MM.1S (cell line): ENCODE measurements around the gene DDX31.

ENCODE experiments used
- DNase-seq: peaks from one replicate; pipeline ENCODE4 v3.0.0-alpha.2; 2015
- H2AFZ ChIP-seq: fragments of 300-600 bp; sonication (generic); 2 replicates; pipeline ENCODE4 v1.6.0; 2016; ENCODE audit warnings: antibody characterized with exemption, low read length
- H3F3A ChIP-seq: fragments of 300-600 bp; sonication (generic); 2 replicates; pipeline ENCODE4 v1.6.1; 2016; ENCODE audit warnings: mild to moderate bottlenecking, antibody characterized with exemption, low read length, moderate library complexity, mixed read lengths; ENCODE audit not compliant: insufficient read depth
- H3K27ac ChIP-seq: fragments of 300-600 bp; sonication (generic); 2 replicates; pipeline ENCODE4 v1.5.1; 2016; ENCODE audit warnings: mild to moderate bottlenecking, low read length
- H3K27me3 ChIP-seq: fragments of 300-600 bp; sonication (generic); replicated peaks from 2 replicates; pipeline ENCODE4 v1.6.0; 2016; ENCODE audit warnings: low read length; ENCODE audit not compliant: insufficient read depth
- H3K36me3 ChIP-seq: fragments of 300-600 bp; sonication (generic); replicated peaks from 2 replicates; pipeline ENCODE4 v1.6.1; 2016; ENCODE audit warnings: mild to moderate bottlenecking, low read length, mixed read lengths; ENCODE audit not compliant: insufficient read depth
- H3K4me1 ChIP-seq: fragments of 300-600 bp; sonication (generic); 2 replicates; pipeline ENCODE4 v1.6.1; 2016; ENCODE audit warnings: low read length, mixed read lengths
- H3K4me2 ChIP-seq: fragments of 300-600 bp; sonication (generic); 2 replicates; pipeline ENCODE4 v1.6.0; 2016; ENCODE audit warnings: low read depth, low read length
- H3K4me3 ChIP-seq: fragments of 300-600 bp; sonication (generic); 2 replicates; pipeline ENCODE4 v1.5.1; 2016; ENCODE audit warnings: low read length, mixed read lengths
- H3K79me2 ChIP-seq: fragments of 300-600 bp; sonication (generic); 2 replicates; pipeline ENCODE4 v1.6.1; 2016; ENCODE audit warnings: mixed run types, low read length, mixed read lengths
- H3K9ac ChIP-seq: fragments of 300-600 bp; sonication (generic); 2 replicates; pipeline ENCODE4 v1.6.1; 2016; ENCODE audit warnings: low read length, mixed read lengths
- H3K9me2 ChIP-seq: fragments of 300-600 bp; sonication (generic); replicated peaks from 2 replicates; pipeline ENCODE4 v1.6.1; 2016; ENCODE audit warnings: mild to moderate bottlenecking, low read length, mixed read lengths; ENCODE audit not compliant: insufficient read depth
- H3K9me3 ChIP-seq: fragments of 300-600 bp; sonication (generic); replicated peaks from 2 replicates; pipeline ENCODE4 v1.6.1; 2016; ENCODE audit warnings: mild to moderate bottlenecking, low read length, mixed read lengths; ENCODE audit not compliant: insufficient read depth
- H4K20me1 ChIP-seq: fragments of 300-600 bp; sonication (generic); 2 replicates; pipeline ENCODE4 v1.6.1; 2016; ENCODE audit warnings: mild to moderate bottlenecking, low read length, moderate library complexity, mixed read lengths; ENCODE audit not compliant: insufficient read depth
- EZH2 ChIP-seq: fragments of 300-600 bp; sonication (generic); optimal IDR thresholded peaks from 2 replicates; pipeline ENCODE3; 2017; ENCODE audit warnings: low read depth, mild to moderate bottlenecking, antibody characterized with exemption, low read length, mixed read lengths
- EZH2phosphoT487 ChIP-seq: fragments of 300-600 bp; sonication (generic); IDR thresholded peaks from 2 replicates; pipeline ENCODE4 v1.6.1; 2018; ENCODE audit warnings: antibody characterized with exemption, low read length
- TF ChIP-seq, protein P1 (sequence below): fragments of 300-600 bp; sonication (generic); IDR thresholded peaks from 2 replicates; pipeline ENCODE4 v1.5.1; 2016; ENCODE audit warnings: antibody characterized with exemption, low read length, mixed read lengths

DDX31 gene

DNA sequence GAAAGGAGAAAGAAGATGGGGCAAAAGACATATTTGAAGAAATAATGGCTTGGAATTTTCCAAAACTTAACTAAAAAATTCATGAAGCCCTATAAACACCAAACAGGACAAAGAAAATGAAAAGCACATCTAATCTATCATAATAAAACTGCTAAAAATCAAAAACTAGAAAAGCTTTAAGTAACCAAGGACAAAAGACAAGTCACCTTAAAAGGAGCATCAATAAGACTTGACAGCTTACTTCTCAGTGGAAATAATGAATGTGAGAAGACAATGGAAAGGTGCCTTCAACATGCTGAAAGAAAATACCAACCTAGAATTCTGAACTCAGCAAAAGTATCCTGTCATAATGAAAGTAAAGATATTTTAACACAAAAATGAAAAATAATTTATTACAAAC, 27.4 kb upstream of the DDX31 start:
- Histone ChIP-seq H3K36me3 (no peaks in the 10 kb centered on the region), H3K9me2 (no peaks in the 10 kb centered on the region), H3K9me3 (no peaks in the 10 kb centered on the region), H3K4me2 (no peak overlapping the region), H3K4me3 (no peak overlapping the region), H3K27me3 (no peaks in the 10 kb centered on the region), H3K79me2 (no peaks in the 10 kb centered on the region), H3K4me1 (no peaks in the 10 kb centered on the region), H4K20me1 (no peaks in the 10 kb centered on the region), H2AFZ (no peak overlapping the region), H3K9ac (no peak overlapping the region), H3F3A (no peaks in the 10 kb centered on the region), H3K27ac (no peak overlapping the region)
- DNase-seq = no peak
- TF ChIP-seq EZH2phosphoT487 (no peak), EZH2 (no peak)
- TF ChIP-seq, protein P1, sequence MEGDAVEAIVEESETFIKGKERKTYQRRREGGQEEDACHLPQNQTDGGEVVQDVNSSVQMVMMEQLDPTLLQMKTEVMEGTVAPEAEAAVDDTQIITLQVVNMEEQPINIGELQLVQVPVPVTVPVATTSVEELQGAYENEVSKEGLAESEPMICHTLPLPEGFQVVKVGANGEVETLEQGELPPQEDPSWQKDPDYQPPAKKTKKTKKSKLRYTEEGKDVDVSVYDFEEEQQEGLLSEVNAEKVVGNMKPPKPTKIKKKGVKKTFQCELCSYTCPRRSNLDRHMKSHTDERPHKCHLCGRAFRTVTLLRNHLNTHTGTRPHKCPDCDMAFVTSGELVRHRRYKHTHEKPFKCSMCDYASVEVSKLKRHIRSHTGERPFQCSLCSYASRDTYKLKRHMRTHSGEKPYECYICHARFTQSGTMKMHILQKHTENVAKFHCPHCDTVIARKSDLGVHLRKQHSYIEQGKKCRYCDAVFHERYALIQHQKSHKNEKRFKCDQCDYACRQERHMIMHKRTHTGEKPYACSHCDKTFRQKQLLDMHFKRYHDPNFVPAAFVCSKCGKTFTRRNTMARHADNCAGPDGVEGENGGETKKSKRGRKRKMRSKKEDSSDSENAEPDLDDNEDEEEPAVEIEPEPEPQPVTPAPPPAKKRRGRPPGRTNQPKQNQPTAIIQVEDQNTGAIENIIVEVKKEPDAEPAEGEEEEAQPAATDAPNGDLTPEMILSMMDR = no peak

DNA sequence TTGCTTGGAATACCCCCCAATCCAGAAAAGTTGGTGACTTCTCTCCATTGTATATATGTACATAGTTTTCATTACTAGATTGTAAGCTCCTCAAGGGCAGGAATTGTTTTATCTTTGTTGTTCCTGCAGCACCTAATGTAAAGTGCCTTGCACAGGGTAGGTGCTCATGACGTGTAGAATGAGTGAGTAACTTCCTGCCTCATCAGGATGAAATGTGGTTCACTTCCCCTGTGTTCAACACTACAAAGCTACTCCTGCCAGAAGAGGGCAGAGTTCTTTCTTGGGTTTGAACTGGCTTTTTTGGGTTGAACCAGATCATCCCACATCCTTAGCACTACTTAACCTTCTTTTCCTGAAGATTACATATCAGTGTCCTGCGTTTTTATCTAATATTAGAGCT, 24.4 kb upstream of the DDX31 start:
- Histone ChIP-seq H3F3A (no peaks in the 10 kb centered on the region), H3K36me3 (peaks cover 6% of the 10 kb centered on the region; the same call in 1 of the 2 replicates), H2AFZ (no peak overlapping the region), H3K79me2 (no peaks in the 10 kb centered on the region), H3K27ac (no peak overlapping the region), H3K9me2 (no peaks in the 10 kb centered on the region), H3K4me3 (no peak overlapping the region), H3K4me1 (no peaks in the 10 kb centered on the region), H3K9me3 (no peaks in the 10 kb centered on the region), H3K27me3 (no peaks in the 10 kb centered on the region), H3K9ac (no peak overlapping the region), H4K20me1 (no peaks in the 10 kb centered on the region), H3K4me2 (no peak overlapping the region)
- DNase-seq = no peak
- TF ChIP-seq EZH2phosphoT487 = no peak
- no peak for TF ChIP-seq EZH2
- TF ChIP-seq, protein P1 = no peak

DNA sequence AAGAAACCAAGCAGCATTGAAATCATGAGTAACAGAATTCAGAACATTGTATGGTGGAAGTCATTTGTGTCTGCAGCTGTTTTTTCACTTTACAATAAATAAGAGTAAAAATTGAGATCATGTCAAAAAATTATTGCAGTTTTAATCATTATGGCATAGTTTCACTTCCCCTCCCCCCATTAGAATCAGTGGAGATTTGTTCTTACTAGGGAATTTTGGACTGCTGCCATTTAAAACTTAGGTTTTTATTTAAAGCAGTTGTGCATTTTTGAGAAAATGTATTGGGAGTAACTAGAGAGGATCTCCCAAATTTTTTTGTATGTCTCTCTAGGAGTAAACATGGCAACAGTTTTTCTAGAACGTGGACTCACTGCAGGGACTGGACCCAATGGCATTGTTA, 20.9 kb upstream of the DDX31 start:
- DNase-seq = no peak
- no peak overlapping the region for H3K27ac ChIP-seq
- H3K27me3 ChIP-seq = no peaks in the 10 kb centered on the region
- H3K36me3 ChIP-seq = peaks cover 11% of the 10 kb centered on the region; the same call in 1 of the 2 replicates
- H3K4me2 ChIP-seq = no peak overlapping the region
- no peaks in the 10 kb centered on the region for H3K4me1 ChIP-seq
- TF ChIP-seq EZH2phosphoT487 (no peak), EZH2 (no peak)
- TF ChIP-seq, protein P1 = no peak
- H3K9me2 ChIP-seq = no peaks in the 10 kb centered on the region
- H3K79me2 ChIP-seq = no peaks in the 10 kb centered on the region
- no peak overlapping the region for H2AFZ ChIP-seq
- no peaks in the 10 kb centered on the region for H3F3A ChIP-seq
- H4K20me1 ChIP-seq = no peaks in the 10 kb centered on the region
- H3K4me3 ChIP-seq = no peak overlapping the region
- no peaks in the 10 kb centered on the region for H3K9me3 ChIP-seq
- no peak overlapping the region for H3K9ac ChIP-seq
